K562 (cell line): Measurements from ENCODE around the gene GFI1B. TPM values are rescaled to one million over a fixed set of nuclear protein-coding genes. Genes with fewer than 3 reads are reported as not detected.

ENCODE experiments used
- CCNT2 ChIP-seq: IDR thresholded peaks from 2 replicates; pipeline ENCODE4 v1.6.1; 2011; ENCODE audit warnings: borderline replicate concordance, low read depth, mild to moderate bottlenecking, moderate library complexity, mixed read lengths, low read length; ENCODE audit not compliant: insufficient read length; ENCODE audit errors: extremely low read depth
- CREM ChIP-seq: IDR thresholded peaks from 2 replicates; pipeline ENCODE4 v1.6.1; 2014; ENCODE audit warnings: antibody characterized with exemption, low read depth
- EGR1 ChIP-seq: fragments of 450-650 bp; conservative IDR thresholded peaks from 2 replicates; pipeline ENCODE4 v1.6.1; 2017; ENCODE audit warnings: mild to moderate bottlenecking
- ELF2 ChIP-seq: fragments of 250-450 bp; sonication (Bioruptor Pico); IDR thresholded peaks from 2 replicates; pipeline ENCODE4 v1.5.0; 2021; ENCODE audit warnings: mild to moderate bottlenecking
- EP300 ChIP-seq: IDR thresholded peaks from 2 replicates; pipeline ENCODE4 v1.6.1; 2012; ENCODE audit warnings: low read length, improper control_type of control experiment
- ESRRA ChIP-seq: fragments of 450-650 bp; IDR thresholded peaks from 2 replicates; pipeline ENCODE4 v1.6.1; 2014; ENCODE audit warnings: low read depth, mild to moderate bottlenecking, moderate library complexity, borderline replicate concordance
- ETS2 ChIP-seq: IDR thresholded peaks from 2 replicates; pipeline ENCODE4 v1.6.1; 2016; ENCODE audit warnings: borderline replicate concordance, missing genetic modification characterization, mild to moderate bottlenecking, moderate library complexity, missing compliant biosample characterization; ENCODE audit not compliant: poor library complexity, severe bottlenecking
- HDAC8 ChIP-seq: fragments of 450-650 bp; IDR thresholded peaks from 2 replicates; pipeline ENCODE4 v1.6.1; 2016; ENCODE audit warnings: mild to moderate bottlenecking, missing genetic modification characterization, moderate library complexity, missing compliant biosample characterization
- HNRNPL ChIP-seq: fragments of 200-400 bp; formaldehyde crosslinking; IDR thresholded peaks from 2 replicates; pipeline ENCODE4 v1.6.1; 2017; ENCODE audit warnings: low read depth, mild to moderate bottlenecking, low read length
- KLF13 ChIP-seq: fragments of 450-650 bp; IDR thresholded peaks from 2 replicates; pipeline ENCODE4 v1.6.1; 2016; ENCODE audit warnings: missing genetic modification characterization, low read depth, mild to moderate bottlenecking, missing compliant biosample characterization, moderate library complexity, borderline replicate concordance
- PHB ChIP-seq: fragments of 250-450 bp; sonication (Bioruptor Pico); IDR thresholded peaks from 2 replicates; pipeline ENCODE4 v1.5.0; 2021
- POLR2B ChIP-seq: fragments of 450-650 bp; IDR thresholded peaks from 2 replicates; pipeline ENCODE4 v1.6.1; 2018; ENCODE audit warnings: low read depth; ENCODE audit not compliant: partially characterized antibody
- POLR3A ChIP-seq: IDR thresholded peaks from 2 replicates; pipeline ENCODE4 v1.6.1; 2011; ENCODE audit warnings: borderline replicate concordance, mild to moderate bottlenecking, moderate library complexity; ENCODE audit not compliant: insufficient read length, insufficient read depth; ENCODE audit errors: extremely low read depth
- PPARD ChIP-seq: fragments of 250-450 bp; sonication (Bioruptor Pico); IDR thresholded peaks from 2 replicates; pipeline ENCODE4 v1.8.0; 2022; ENCODE audit warnings: inconsistent platforms, mild to moderate bottlenecking, moderate library complexity
- RBM22 ChIP-seq: fragments of 200-400 bp; formaldehyde crosslinking; IDR thresholded peaks from 2 replicates; pipeline ENCODE4 v1.6.1; 2018; ENCODE audit warnings: low read length, low read depth; ENCODE audit not compliant: poor library complexity, severe bottlenecking
- SRSF7 ChIP-seq: fragments of 200-400 bp; formaldehyde crosslinking; optimal IDR thresholded peaks from 2 replicates; pipeline ENCODE3; 2017; ENCODE audit warnings: mild to moderate bottlenecking, low read depth, low read length
- THRB ChIP-seq: fragments of 450-650 bp; formaldehyde crosslinking; conservative IDR thresholded peaks from 2 replicates; pipeline ENCODE4 v1.4.0; 2022; ENCODE audit warnings: mild to moderate bottlenecking, missing genetic modification characterization
- ZNF239 ChIP-seq: fragments of 250-450 bp; sonication (Bioruptor Pico); IDR thresholded peaks from 2 replicates; pipeline ENCODE4 v1.4.0; 2020; ENCODE audit warnings: mild to moderate bottlenecking
- ZNF274 ChIP-seq: IDR thresholded peaks from 2 replicates; pipeline ENCODE4 v1.6.1; 2011; ENCODE audit warnings: low read depth, mild to moderate bottlenecking, low read length, moderate library complexity, borderline replicate concordance
- ZNF561 ChIP-seq: fragments of 450-650 bp; formaldehyde crosslinking; conservative IDR thresholded peaks from 2 replicates; pipeline ENCODE4 v1.4.0; 2020; ENCODE audit warnings: mild to moderate bottlenecking, moderate library complexity
- polyA plus RNA-seq, 8 experiments: library from polyadenylated mRNA; depleted of rRNA in 4 of 8; stranded (reverse) in 5 of 8; unstranded in 3 of 8; fragments of >200 nt; fragmentation: Nextera tagmentation in 2 of 8; fragmentation: Illumina TruSeq in 1 of 8; extraction: Ambion mirVana in 2 of 8; extraction: Trizol in 1 of 8; gene quantifications; 2 replicates each; pipeline versions ENCODE4 v1.2.1 to v1.2.3, GENCODE V29; 2011 to 2014; ENCODE audit warnings: inconsistent platforms in 1 of 8, missing spikeins in 1 of 8
- total RNA-seq, 7 experiments: library from RNA; depleted of rRNA in 6 of 7; stranded (reverse); fragments of >200 nt in 6 of 7; fragmentation: Illumina TruSeq in 2 of 7; extraction: Trizol in 2 of 7; gene quantifications; 2 replicates each; pipeline versions ENCODE4 v1.2.1 to v1.2.3, GENCODE V29; 2011 to 2021; ENCODE audit warnings: low replicate concordance in 1 of 7
- TF ChIP-seq, protein P1 (sequence below): sonication (generic); formaldehyde crosslinking; IDR thresholded peaks from 2 replicates; pipeline ENCODE4 v1.8.1; 2023; ENCODE audit warnings: mild to moderate bottlenecking, missing genetic modification reagents
- TF ChIP-seq, protein P2 (sequence below): sonication (generic); formaldehyde crosslinking; IDR thresholded peaks from 2 replicates; pipeline ENCODE4 v1.4.0; 2020; ENCODE audit warnings: mild to moderate bottlenecking, missing genetic modification reagents

The GFI1B gene
- total and polyA plus RNA-seq, 9 of the 15 experiments (the other 6 are each of a cell fraction or from before 2014, with no cell fraction given) = 8.0 to 75.7 (median 34.5) TPM

- TF ChIP-seq POLR3A (no peak), ZNF274 (peak; percentile 64; the same call in 1 of the 2 replicates), RBM22 (no peak), CREM (peak; percentile 74), ELF2 (CRISPR knock-in tag) (0 out of 2 replicates have a peak, but pooled peaks have one; percentile 47), ETS2 (no peak), CCNT2 (peak; percentile 98), PPARD (CRISPR knock-in tag) (no peak), ZNF561 (CRISPR knock-in tag) (no peak), KLF13 (tag) (peak; percentile 61; the same call in 1 of the 2 replicates), THRB (CRISPR knock-in tag) (no peak), EGR1 (peak; percentile 79), SRSF7 (no peak), EP300 (peak; percentile 98), ZNF239 (CRISPR knock-in tag) (peak; percentile 67), POLR2B (no peak), PHB (CRISPR knock-in tag) (no peak), HNRNPL (no peak), HDAC8 (no peak; the same call in 1 of the 2 replicates), ESRRA (peak; percentile 76)
- TF ChIP-seq, protein P1, sequence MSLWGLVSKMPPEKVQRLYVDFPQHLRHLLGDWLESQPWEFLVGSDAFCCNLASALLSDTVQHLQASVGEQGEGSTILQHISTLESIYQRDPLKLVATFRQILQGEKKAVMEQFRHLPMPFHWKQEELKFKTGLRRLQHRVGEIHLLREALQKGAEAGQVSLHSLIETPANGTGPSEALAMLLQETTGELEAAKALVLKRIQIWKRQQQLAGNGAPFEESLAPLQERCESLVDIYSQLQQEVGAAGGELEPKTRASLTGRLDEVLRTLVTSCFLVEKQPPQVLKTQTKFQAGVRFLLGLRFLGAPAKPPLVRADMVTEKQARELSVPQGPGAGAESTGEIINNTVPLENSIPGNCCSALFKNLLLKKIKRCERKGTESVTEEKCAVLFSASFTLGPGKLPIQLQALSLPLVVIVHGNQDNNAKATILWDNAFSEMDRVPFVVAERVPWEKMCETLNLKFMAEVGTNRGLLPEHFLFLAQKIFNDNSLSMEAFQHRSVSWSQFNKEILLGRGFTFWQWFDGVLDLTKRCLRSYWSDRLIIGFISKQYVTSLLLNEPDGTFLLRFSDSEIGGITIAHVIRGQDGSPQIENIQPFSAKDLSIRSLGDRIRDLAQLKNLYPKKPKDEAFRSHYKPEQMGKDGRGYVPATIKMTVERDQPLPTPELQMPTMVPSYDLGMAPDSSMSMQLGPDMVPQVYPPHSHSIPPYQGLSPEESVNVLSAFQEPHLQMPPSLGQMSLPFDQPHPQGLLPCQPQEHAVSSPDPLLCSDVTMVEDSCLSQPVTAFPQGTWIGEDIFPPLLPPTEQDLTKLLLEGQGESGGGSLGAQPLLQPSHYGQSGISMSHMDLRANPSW (CRISPR knock-in tag) = no peak
- TF ChIP-seq, protein P2, sequence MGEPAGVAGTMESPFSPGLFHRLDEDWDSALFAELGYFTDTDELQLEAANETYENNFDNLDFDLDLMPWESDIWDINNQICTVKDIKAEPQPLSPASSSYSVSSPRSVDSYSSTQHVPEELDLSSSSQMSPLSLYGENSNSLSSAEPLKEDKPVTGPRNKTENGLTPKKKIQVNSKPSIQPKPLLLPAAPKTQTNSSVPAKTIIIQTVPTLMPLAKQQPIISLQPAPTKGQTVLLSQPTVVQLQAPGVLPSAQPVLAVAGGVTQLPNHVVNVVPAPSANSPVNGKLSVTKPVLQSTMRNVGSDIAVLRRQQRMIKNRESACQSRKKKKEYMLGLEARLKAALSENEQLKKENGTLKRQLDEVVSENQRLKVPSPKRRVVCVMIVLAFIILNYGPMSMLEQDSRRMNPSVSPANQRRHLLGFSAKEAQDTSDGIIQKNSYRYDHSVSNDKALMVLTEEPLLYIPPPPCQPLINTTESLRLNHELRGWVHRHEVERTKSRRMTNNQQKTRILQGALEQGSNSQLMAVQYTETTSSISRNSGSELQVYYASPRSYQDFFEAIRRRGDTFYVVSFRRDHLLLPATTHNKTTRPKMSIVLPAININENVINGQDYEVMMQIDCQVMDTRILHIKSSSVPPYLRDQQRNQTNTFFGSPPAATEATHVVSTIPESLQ = no peak
These were observed 25.9 kb downstream of the GFI1B start (continued) for GRCh38 chr9:133004091-133004998.
